ENCODE results near the gene FAF1.
"Not testable (repeated sequence)": the region's sequence is repeated elsewhere in the genome, so short reads cannot be mapped to it uniquely, and the experiment has no call there.

Gene FAF1

GRCh38 chr1:50952566-50952965, 7.5 kb downstream of the FAF1 start:
- not testable (repeated sequence) for DNase-seq

GRCh38 chr1:50950396-50950795, 9.7 kb downstream of the FAF1 start:
- DNase-seq = no peak

GRCh38 chr1:50949286-50949982, 10.6 kb downstream of the FAF1 start:
- DNase-seq = no peak

- no peak for DNase-seq
These were observed 17.7 kb downstream of the FAF1 start for GRCh38 chr1:50942334-50942733.

- no peak for DNase-seq
These were observed 19.8 kb downstream of the FAF1 start for GRCh38 chr1:50940291-50940690.

GRCh38 chr1:50936321-50936720, 23.7 kb downstream of the FAF1 start:
- no peak for DNase-seq

- DNase-seq = peak; percentile 19
These were observed 24.8 kb downstream of the FAF1 start for GRCh38 chr1:50935276-50935675.

GRCh38 chr1:50934838-50935237, 25.2 kb downstream of the FAF1 start:
- DNase-seq = no peak

- not testable (repeated sequence) for DNase-seq
These were observed 26.3 kb downstream of the FAF1 start for GRCh38 chr1:50933770-50934169.

GRCh38 chr1:50932043-50932442, 28.0 kb downstream of the FAF1 start:
- DNase-seq = not testable (repeated sequence)

GRCh38 chr1:50930965-50931737, 28.9 kb downstream of the FAF1 start:
- DNase-seq = no peak

GRCh38 chr1:50930193-50930592, 29.9 kb downstream of the FAF1 start:
- no peak for DNase-seq

- peak; percentile 80 for DNase-seq
These were observed 30.6 kb downstream of the FAF1 start for GRCh38 chr1:50929376-50929958.

GRCh38 chr1:50923564-50923963, 36.5 kb downstream of the FAF1 start:
- DNase-seq = no peak

- no peak for DNase-seq
These were observed 39.0 kb downstream of the FAF1 start for GRCh38 chr1:50921029-50921428.

GRCh38 chr1:50920409-50920808, 39.7 kb downstream of the FAF1 start:
- no peak for DNase-seq

- DNase-seq = no peak
These were observed 42.6 kb downstream of the FAF1 start for GRCh38 chr1:50917138-50918137.

GRCh38 chr1:50915621-50916020, 44.4 kb downstream of the FAF1 start:
- no peak for DNase-seq

GRCh38 chr1:50913954-50914353, 46.1 kb downstream of the FAF1 start:
- no peak for DNase-seq

- not testable (repeated sequence) for DNase-seq
These were observed 49.7 kb downstream of the FAF1 start for GRCh38 chr1:50910356-50910755.

- DNase-seq = not testable (repeated sequence)
These were observed 52.5 kb downstream of the FAF1 start for GRCh38 chr1:50907610-50908009.

- not testable (repeated sequence) for DNase-seq
These were observed 54.0 kb downstream of the FAF1 start for GRCh38 chr1:50906050-50906449.

- no peak for DNase-seq
These were observed 57.6 kb downstream of the FAF1 start for GRCh38 chr1:50902419-50902818.
